Endothelial cell of umbilical vein (primary cell): ENCODE data around the gene SCGB3A1.

ENCODE experiments used
- POLR2A ChIP-seq: IDR thresholded peaks from 2 replicates; pipeline ENCODE4 v1.6.1; 2012; ENCODE audit warnings: low read depth, mild to moderate bottlenecking, control low read depth, low read length
- POLR2AphosphoS5 ChIP-seq: IDR thresholded peaks from 2 replicates; pipeline ENCODE4 v1.6.1; 2012; ENCODE audit warnings: low read depth, mild to moderate bottlenecking, control low read depth, low read length, moderate library complexity; ENCODE audit not compliant: insufficient read depth
- TF ChIP-seq, protein P1 (sequence below), 2 donors: IDR thresholded peaks; 1 replicate in 1 of 2; 2 replicates in 1 of 2; pipeline ENCODE4 v1.5.1; 2011; ENCODE audit warnings: low read length in 2 of 2, mild to moderate bottlenecking in 2 of 2, moderate library complexity in 2 of 2, control low read depth in 1 of 2, inconsistent platforms in 1 of 2, low read depth in 1 of 2; ENCODE audit not compliant: insufficient read depth in 1 of 2; ENCODE audit errors: extremely low read depth in 1 of 2

DNA sequence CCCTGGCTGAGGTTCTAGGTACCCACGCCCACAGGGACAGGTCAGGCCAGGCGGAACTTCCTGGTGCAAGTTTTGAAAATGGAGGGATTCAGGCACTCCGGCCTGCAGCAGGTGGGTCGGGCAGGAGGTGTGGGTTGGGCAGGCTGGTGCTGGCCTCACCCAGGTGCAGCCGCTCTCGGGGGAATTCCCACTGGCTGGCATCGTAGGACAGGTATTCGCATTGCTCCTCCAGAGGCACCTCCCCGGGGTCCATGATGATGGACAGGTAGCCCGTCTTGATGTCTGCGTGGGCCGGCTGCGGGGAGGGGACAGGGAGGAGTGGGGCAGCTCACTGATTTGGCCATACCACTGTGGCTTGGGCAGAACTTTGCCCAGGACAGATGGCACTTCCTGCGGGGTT lies 28.7 kb upstream of the SCGB3A1 start:
- TF ChIP-seq POLR2AphosphoS5 (no peak), POLR2A (no peak)
- TF ChIP-seq, protein P1, sequence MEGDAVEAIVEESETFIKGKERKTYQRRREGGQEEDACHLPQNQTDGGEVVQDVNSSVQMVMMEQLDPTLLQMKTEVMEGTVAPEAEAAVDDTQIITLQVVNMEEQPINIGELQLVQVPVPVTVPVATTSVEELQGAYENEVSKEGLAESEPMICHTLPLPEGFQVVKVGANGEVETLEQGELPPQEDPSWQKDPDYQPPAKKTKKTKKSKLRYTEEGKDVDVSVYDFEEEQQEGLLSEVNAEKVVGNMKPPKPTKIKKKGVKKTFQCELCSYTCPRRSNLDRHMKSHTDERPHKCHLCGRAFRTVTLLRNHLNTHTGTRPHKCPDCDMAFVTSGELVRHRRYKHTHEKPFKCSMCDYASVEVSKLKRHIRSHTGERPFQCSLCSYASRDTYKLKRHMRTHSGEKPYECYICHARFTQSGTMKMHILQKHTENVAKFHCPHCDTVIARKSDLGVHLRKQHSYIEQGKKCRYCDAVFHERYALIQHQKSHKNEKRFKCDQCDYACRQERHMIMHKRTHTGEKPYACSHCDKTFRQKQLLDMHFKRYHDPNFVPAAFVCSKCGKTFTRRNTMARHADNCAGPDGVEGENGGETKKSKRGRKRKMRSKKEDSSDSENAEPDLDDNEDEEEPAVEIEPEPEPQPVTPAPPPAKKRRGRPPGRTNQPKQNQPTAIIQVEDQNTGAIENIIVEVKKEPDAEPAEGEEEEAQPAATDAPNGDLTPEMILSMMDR (IDR thresholded peaks at IDR 0.05; ENCODE audit: extremely low read depth in 1 of 2, insufficient read depth in 1 of 2, low read depth in 1 of 2, low read length in 2 of 2): no peak
